GM18951 (cell line): ENCODE results near the gene SIM1.

ENCODE experiments used
- POLR2A ChIP-seq: IDR thresholded peaks from 4 replicates; pipeline ENCODE4 v1.6.1; 2011; ENCODE audit warnings: mild to moderate bottlenecking; ENCODE audit not compliant: insufficient read length, insufficient read depth; ENCODE audit errors: extremely low read depth
- in situ Hi-C: fragments of 300-500 bp; cut with MboI; formaldehyde crosslinking; loops from one replicate; pipeline ENCODE4 v1.12.0; 2022; ENCODE audit warnings: low sequenced_read_pairs, mixed read lengths, inconsistent platforms; ENCODE audit not compliant: unreplicated experiment

SIM1 gene

GRCh38 chr6:100353276-100354015, 111.3 kb downstream of the SIM1 start:
- no peak for TF ChIP-seq POLR2A
- in situ Hi-C loops = no loop called here

GRCh38 chr6:100350139-100350538, 114.6 kb downstream of the SIM1 start:
- in situ Hi-C loops = no loop called here

GRCh38 chr6:100349366-100349765, 115.4 kb downstream of the SIM1 start:
- in situ Hi-C loops = no loop called here
- TF ChIP-seq POLR2A = no peak

More at GRCh38 chr6:100350139-100350538, 114.6 kb downstream of the SIM1 start:
- no peak for TF ChIP-seq POLR2A

GRCh38 chr6:100347901-100348550, 116.7 kb downstream of the SIM1 start:
- in situ Hi-C loops = no loop called here

GRCh38 chr6:100346828-100347227, 117.9 kb downstream of the SIM1 start:
- no peak for TF ChIP-seq POLR2A
- in situ Hi-C loops = no loop called here

More at GRCh38 chr6:100347901-100348550, 116.7 kb downstream of the SIM1 start:
- no peak for TF ChIP-seq POLR2A

- in situ Hi-C loops = no loop called here
Observed at GRCh38 chr6:100346203-100346602, 118.5 kb downstream of the SIM1 start.

GRCh38 chr6:100344761-100345160, 120.0 kb downstream of the SIM1 start:
- TF ChIP-seq POLR2A = no peak
- in situ Hi-C loops = no loop called here

More at GRCh38 chr6:100346203-100346602, 118.5 kb downstream of the SIM1 start:
- TF ChIP-seq POLR2A = no peak

GRCh38 chr6:100344321-100344720, 120.4 kb downstream of the SIM1 start:
- TF ChIP-seq POLR2A = no peak
- in situ Hi-C loops = no loop called here

- no peak for TF ChIP-seq POLR2A
- in situ Hi-C loops = no loop called here
Observed at GRCh38 chr6:100343316-100344077, 121.2 kb downstream of the SIM1 start.

- TF ChIP-seq POLR2A = no peak
- in situ Hi-C loops = no loop called here
Observed at GRCh38 chr6:100342830-100343229, 121.9 kb downstream of the SIM1 start.

GRCh38 chr6:100339574-100340255, 125.0 kb downstream of the SIM1 start:
- no peak for TF ChIP-seq POLR2A
- in situ Hi-C loops = no loop called here

GRCh38 chr6:100338090-100338489, 126.6 kb downstream of the SIM1 start:
- TF ChIP-seq POLR2A = no peak
- in situ Hi-C loops = no loop called here

- in situ Hi-C loops = no loop called here
- no peak for TF ChIP-seq POLR2A
Observed at GRCh38 chr6:100336876-100337275, 127.8 kb downstream of the SIM1 start.
